Ovary (tissue), 3 donors: Measurements from ENCODE around the gene SYT2.

Source experiments
- CTCF ChIP-seq, 3 donors: fragments of 450-650 bp in 2 of 3; fragments of 200-600 bp in 1 of 3; IDR thresholded peaks; one replicate each; pipeline versions ENCODE4 v1.5.1 to v1.8.0; 2016 to 2022; ENCODE audit warnings: antibody characterized with exemption in 3 of 3, mild to moderate bottlenecking in 1 of 3
- POLR2A ChIP-seq: fragments of 450-650 bp; IDR thresholded peaks from one replicate; pipeline ENCODE4 v1.6.1; 2017; ENCODE audit warnings: antibody characterized with exemption, mild to moderate bottlenecking, moderate library complexity
- donor health status: DM: no; HTN: no; CAD: no.

- no peak for TF ChIP-seq POLR2A
- TF ChIP-seq CTCF (IDR thresholded peaks at IDR 0.05), result no peak
Measured at GRCh38 chr1:202700061-202700460, 10.2 kb downstream of the SYT2 start.
